ENCODE data around the gene MACROD1.

DNA sequence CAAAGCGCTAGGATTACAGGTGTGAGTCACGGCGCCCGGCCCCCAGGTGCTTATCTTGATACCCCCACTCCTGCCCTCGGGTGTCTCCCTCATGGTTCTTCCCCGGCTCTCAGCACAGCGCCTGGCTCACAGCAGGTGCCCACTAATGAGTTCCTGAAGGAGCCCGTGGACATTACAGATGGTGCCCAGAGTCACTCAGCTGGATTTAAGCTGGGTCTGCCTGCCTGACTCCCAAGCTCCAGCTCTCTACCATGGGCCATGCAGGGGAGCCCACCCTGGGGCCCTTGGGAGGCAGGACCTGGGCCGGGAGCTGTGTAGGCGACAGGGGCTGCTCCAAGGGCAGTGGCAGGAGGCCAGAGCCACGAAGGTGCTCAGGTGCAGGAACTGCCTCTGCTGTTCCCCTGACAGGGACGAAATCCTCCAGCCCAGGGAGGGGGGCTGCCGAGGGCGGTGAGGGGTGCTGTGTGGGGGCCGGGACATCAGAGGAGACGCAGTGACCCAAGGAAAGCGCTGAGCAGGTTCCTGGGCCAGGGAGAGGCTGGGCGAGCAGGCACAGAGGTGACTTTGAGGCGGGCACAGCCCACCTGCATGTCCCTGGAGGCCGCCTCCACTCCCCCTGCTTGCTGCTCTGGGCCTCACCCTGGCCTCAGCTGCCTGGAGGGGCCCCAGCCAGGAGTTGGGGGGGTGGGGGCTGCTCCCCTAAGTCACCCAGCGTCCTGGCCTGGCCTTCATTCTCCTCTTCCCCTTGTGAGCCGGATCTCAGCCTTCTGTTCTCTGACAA is 144.7 kb downstream of the MACROD1 start:
- TF ChIP-seq, protein P1, sequence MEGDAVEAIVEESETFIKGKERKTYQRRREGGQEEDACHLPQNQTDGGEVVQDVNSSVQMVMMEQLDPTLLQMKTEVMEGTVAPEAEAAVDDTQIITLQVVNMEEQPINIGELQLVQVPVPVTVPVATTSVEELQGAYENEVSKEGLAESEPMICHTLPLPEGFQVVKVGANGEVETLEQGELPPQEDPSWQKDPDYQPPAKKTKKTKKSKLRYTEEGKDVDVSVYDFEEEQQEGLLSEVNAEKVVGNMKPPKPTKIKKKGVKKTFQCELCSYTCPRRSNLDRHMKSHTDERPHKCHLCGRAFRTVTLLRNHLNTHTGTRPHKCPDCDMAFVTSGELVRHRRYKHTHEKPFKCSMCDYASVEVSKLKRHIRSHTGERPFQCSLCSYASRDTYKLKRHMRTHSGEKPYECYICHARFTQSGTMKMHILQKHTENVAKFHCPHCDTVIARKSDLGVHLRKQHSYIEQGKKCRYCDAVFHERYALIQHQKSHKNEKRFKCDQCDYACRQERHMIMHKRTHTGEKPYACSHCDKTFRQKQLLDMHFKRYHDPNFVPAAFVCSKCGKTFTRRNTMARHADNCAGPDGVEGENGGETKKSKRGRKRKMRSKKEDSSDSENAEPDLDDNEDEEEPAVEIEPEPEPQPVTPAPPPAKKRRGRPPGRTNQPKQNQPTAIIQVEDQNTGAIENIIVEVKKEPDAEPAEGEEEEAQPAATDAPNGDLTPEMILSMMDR (IDR thresholded peaks at IDR 0.05; ENCODE audit: insufficient read depth, low read depth, low read length): no peak
- TF ChIP-seq EZH2 (IDR thresholded peaks at IDR 0.05; ENCODE audit: insufficient read depth, low read length): no peak

All from astrocyte (in vitro differentiated cells and primary cell).